Fibroblast of the aortic adventitia (primary cell): Measurements from ENCODE around the gene RBM10. TPM values are rescaled to one million over a fixed set of nuclear protein-coding genes. Genes with fewer than 3 reads are reported as not detected.

Experiments used
- DNase-seq: peaks from one replicate; pipeline ENCODE4 v3.0.0-alpha.2; 2010; ENCODE audit warnings: low read depth
- H3K4me3 ChIP-seq: 2 replicates; pipeline ENCODE4 v1.5.1; 2011; ENCODE audit warnings: low read depth, mild to moderate bottlenecking, control low read depth, low read length, moderate library complexity
- total RNA-seq: library from RNA; depleted of rRNA; stranded (reverse); fragments of >200 nt; gene quantifications from 2 replicates; pipeline ENCODE4 v1.2.3, GENCODE V29; 2012; ENCODE audit warnings: low replicate concordance
- TF ChIP-seq, protein P1 (sequence below): IDR thresholded peaks from 2 replicates; pipeline ENCODE4 v1.5.1; 2011; ENCODE audit warnings: mild to moderate bottlenecking, low read length, control low read depth, inconsistent platforms; ENCODE audit not compliant: insufficient read depth

RBM10 gene
- total RNA-seq, 1 donor = 37.9 TPM

DNA sequence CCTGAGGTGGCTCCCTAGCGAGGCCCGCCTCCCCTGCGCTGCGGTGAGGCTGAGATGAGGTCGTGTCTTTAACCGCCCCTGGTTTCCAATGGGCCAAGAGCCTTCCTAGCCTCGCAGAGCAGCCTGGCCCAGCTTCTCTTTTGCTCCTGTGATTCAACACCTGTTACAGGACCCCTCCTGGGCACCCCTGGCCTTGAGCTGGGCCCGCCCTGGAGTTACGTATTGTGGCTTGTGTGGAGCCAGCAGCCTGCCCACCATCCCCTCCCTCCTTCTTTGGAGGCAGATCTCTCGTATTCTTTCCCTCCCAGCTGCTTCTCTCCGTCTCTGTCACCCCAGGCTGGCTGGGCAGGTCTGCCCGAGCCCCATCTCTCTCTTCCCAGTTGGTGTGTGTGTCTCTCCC, 29.4 kb downstream of the RBM10 start:
- DNase-seq = no peak
- no peak overlapping the region for H3K4me3 ChIP-seq
- TF ChIP-seq, protein P1, sequence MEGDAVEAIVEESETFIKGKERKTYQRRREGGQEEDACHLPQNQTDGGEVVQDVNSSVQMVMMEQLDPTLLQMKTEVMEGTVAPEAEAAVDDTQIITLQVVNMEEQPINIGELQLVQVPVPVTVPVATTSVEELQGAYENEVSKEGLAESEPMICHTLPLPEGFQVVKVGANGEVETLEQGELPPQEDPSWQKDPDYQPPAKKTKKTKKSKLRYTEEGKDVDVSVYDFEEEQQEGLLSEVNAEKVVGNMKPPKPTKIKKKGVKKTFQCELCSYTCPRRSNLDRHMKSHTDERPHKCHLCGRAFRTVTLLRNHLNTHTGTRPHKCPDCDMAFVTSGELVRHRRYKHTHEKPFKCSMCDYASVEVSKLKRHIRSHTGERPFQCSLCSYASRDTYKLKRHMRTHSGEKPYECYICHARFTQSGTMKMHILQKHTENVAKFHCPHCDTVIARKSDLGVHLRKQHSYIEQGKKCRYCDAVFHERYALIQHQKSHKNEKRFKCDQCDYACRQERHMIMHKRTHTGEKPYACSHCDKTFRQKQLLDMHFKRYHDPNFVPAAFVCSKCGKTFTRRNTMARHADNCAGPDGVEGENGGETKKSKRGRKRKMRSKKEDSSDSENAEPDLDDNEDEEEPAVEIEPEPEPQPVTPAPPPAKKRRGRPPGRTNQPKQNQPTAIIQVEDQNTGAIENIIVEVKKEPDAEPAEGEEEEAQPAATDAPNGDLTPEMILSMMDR = no peak

DNA sequence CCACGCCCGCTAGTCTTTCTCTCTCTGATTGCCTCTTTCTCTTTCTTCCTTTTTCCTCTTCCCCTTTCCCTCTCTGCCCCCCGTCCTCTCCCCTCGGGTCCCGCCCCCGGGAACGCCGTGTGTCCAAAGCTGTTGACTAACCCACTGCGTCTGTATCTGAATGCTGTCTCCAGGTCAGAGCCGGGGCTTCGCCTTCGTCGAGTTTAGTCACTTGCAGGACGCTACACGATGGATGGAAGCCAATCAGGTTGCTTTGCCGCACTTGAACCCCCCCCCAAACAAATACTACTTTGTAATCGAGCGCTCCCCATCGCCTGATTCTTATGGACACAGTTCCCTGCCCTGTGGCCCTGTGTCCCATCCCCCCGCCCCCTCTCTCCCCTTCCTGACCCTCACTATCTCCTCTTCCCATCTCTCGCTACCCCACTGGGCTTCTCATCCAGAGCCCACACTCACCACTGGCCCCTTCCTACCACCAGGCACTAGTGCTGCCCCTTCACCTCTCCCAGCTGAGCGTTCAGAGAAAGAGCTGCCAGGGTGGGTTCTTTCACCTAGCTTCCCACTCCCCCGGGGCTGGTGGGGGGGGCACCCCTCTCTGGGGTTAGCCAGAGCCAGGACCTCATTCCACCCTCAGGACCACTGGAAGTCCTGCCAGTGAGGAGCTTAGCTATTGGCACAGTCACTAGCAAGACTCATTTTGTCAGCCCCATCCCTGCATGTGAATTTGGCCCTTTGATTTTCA, 30.0 kb downstream of the RBM10 start:
- TF ChIP-seq, protein P1 = no peak
- no peak overlapping the region for H3K4me3 ChIP-seq
- no peak for DNase-seq

GRCh38 chrX:47175588-47175980, 30.6 kb downstream of the RBM10 start:
- no peak for DNase-seq
- TF ChIP-seq, protein P1 = no peak
- no peak overlapping the region for H3K4me3 ChIP-seq

- H3K4me3 ChIP-seq = no peak overlapping the region
- no peak for DNase-seq
- TF ChIP-seq, protein P1 = no peak
These were observed 31.2 kb downstream of the RBM10 start for GRCh38 chrX:47176101-47176740.

DNA sequence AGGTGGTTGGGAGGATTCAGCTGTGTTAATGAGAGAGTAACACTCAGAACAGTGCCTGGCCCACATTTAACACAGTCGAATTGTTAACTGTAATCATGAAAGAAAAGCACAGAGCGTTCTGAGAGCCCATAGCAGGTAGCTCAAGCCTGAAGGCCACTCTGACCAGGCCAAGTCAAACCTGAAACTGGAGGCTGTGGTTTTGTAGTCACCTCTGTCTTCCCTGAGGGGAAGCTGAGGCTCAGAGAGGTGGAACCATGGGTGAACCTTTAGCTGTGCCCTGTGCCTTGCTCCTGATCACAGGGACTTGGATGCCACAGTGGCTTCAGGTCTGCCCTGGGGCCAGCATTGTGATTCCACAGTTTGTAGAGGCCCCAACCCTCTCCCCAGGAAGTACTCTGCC, 32.1 kb downstream of the RBM10 start:
- H3K4me3 ChIP-seq = no peak overlapping the region
- no peak for DNase-seq
- TF ChIP-seq, protein P1 = no peak

DNA sequence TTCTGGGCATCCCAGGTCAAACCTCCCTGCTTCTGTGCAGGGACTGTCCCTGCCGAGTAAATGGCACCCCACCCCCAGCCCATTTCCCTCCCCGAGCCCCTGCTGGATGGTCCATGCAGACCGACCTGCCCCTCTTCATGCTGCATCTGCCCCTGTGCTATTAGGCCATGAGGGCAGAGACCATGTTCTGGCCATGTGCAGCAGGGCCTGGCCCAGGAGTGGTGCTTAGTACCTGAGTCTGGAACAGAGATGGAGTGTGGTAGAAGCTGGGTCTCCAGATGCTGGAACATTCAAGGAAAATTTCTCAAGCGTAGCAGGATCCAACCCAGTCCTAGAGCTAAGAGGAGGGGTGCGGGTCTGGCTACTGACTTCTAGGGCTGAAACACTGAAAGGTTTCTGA, 33.3 kb downstream of the RBM10 start:
- no peak for DNase-seq
- H3K4me3 ChIP-seq = no peak overlapping the region
- TF ChIP-seq, protein P1 = no peak
